ENCODE measurements around the gene MYBPHL. TPM values are rescaled to one million over a fixed set of nuclear protein-coding genes. Genes with fewer than 3 reads are reported as not detected.
"Not testable (repeated sequence)": the region's sequence is repeated elsewhere in the genome, so short reads cannot be mapped to it uniquely, and the experiment has no call there.

MYBPHL gene
- total and polyA plus RNA-seq, 2 experiments from 2014 or later: not detected

DNA sequence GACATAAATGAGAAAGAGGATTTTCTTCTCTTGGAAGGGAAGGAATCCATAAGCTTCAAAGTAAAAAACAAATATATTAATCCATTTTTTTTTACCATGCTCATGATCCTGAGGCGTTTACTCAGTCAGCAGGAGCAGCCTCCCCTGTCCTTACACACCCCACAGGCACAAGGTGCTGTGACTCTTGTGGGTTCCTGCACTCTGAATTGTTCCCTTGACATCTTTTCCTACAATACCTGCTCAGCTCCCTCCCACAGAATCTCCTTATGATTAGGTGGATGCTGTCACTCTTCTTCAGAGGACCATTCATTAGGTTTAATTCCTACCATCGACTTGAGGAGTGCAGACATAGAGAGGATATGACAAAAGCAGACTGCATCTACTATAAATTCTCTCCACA is 13.8 kb downstream of the MYBPHL start:
- WGBS, 2 experiments (ENCODE audit: low coverage in 1 of 2, low lambda C conversion rate in 2 of 2, missing lambda C conversion rate in 2 of 2): 88% methylated on average over 2 of the region's 2 CpGs
- peaks cover 10% of the 10 kb centered on the region for H3K4me1 ChIP-seq (ENCODE audit: insufficient read depth)
- H3F3A ChIP-seq (ENCODE audit: insufficient read depth): peaks cover 4% of the 10 kb centered on the region
- H3K9me2 ChIP-seq (ENCODE audit: insufficient read depth): no peaks in the 10 kb centered on the region
- H3K4me3 ChIP-seq: no peak overlapping the region
- TF ChIP-seq EZH2 (IDR thresholded peaks at IDR 0.05; ENCODE audit: insufficient read depth, poor library complexity, severe bottlenecking) (no peak), EZH2phosphoT487 (IDR thresholded peaks at IDR 0.05; ENCODE audit: insufficient read depth, low read depth) (no peak)
- H3K27me3 ChIP-seq (replicated peaks; ENCODE audit: insufficient read depth): no peaks in the 10 kb centered on the region
- in situ Hi-C loops (cut with MboI): no loop called here
- DNase-seq: no peak
- no peaks in the 10 kb centered on the region for H3K79me2 ChIP-seq (ENCODE audit: insufficient read depth)
- H3K9ac ChIP-seq: no peak overlapping the region
- H2AFZ ChIP-seq: no peak overlapping the region
- no peaks in the 10 kb centered on the region for H3K9me3 ChIP-seq (ENCODE audit: low read depth)
- no peaks in the 10 kb centered on the region for H3K36me3 ChIP-seq (ENCODE audit: low read depth)
- no peak overlapping the region for H3K27ac ChIP-seq
- H4K20me1 ChIP-seq (ENCODE audit: insufficient read depth): no peaks in the 10 kb centered on the region
- no peak overlapping the region for H3K4me2 ChIP-seq (ENCODE audit: unreplicated experiment)

DNA sequence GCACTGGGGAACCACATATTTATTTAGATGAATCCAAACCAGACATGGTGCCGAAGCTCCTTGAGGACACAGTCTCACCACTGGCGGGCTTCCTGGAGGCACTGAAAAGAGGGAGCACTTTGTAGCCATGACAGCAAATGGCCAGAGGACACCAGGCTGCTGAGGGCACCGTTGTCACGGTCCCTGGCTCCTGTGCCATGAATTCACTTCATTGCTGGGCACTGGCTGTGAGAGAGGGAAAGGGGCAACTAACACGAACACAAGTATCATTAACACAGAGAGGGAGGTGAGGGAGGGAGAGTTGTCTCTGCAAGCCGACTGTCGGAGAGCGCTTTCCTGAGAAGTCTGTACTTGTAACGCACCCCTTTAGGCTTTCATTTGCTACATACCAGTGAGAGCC is 14.4 kb downstream of the MYBPHL start:
- H3K27me3 ChIP-seq (replicated peaks; ENCODE audit: insufficient read depth): no peaks in the 10 kb centered on the region
- H3K4me1 ChIP-seq (ENCODE audit: insufficient read depth): 0 out of 2 replicates have a peak, but pooled peaks cover 7% of the 10 kb centered on the region
- no peaks in the 10 kb centered on the region for H3K9me2 ChIP-seq (ENCODE audit: insufficient read depth)
- no peak for DNase-seq
- H3K4me3 ChIP-seq: no peak overlapping the region
- no peaks in the 10 kb centered on the region for H3F3A ChIP-seq (ENCODE audit: insufficient read depth)
- no peak overlapping the region for H3K4me2 ChIP-seq (ENCODE audit: unreplicated experiment)
- no peaks in the 10 kb centered on the region for H3K36me3 ChIP-seq (ENCODE audit: low read depth)
- in situ Hi-C loops (cut with MboI): no loop called here
- no peaks in the 10 kb centered on the region for H4K20me1 ChIP-seq (ENCODE audit: insufficient read depth)
- no peak overlapping the region for H2AFZ ChIP-seq
- no peaks in the 10 kb centered on the region for H3K79me2 ChIP-seq (ENCODE audit: insufficient read depth)
- no peak overlapping the region for H3K9ac ChIP-seq
- TF ChIP-seq EZH2phosphoT487 (IDR thresholded peaks at IDR 0.05; ENCODE audit: insufficient read depth, low read depth) (no peak), EZH2 (IDR thresholded peaks at IDR 0.05; ENCODE audit: insufficient read depth, poor library complexity, severe bottlenecking) (no peak)
- H3K27ac ChIP-seq: no peak overlapping the region
- WGBS, 2 experiments (ENCODE audit: low coverage in 1 of 2, low lambda C conversion rate in 2 of 2, missing lambda C conversion rate in 2 of 2): 65 to 76% methylated on average over 9 of the region's 9 CpGs
- no peaks in the 10 kb centered on the region for H3K9me3 ChIP-seq (ENCODE audit: low read depth)

DNA sequence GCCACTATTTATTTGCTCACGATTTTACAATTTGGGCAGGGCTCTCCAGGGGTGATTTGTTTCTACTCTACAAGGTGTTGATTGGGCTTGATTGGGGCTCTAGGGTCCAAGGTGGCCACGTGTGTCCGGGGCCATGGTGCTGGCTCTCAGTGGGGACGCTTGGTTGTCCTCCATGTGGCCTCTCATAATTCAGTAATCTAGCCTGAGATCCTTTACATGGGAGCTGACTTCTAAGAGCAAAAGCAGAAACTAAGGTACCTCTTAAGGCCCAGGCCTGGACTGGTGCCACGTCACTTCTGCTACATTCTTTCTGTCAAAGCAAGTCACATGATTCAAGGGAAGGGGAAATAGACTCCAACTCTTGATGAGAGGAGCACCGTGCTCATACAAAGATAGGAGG is 15.8 kb downstream of the MYBPHL start:
- Histone ChIP-seq H3K4me2 (ENCODE audit: unreplicated experiment) (no peak overlapping the region), H3K9me3 (ENCODE audit: low read depth) (no peaks in the 10 kb centered on the region), H3K9me2 (ENCODE audit: insufficient read depth) (no peaks in the 10 kb centered on the region), H3F3A (ENCODE audit: insufficient read depth) (no peaks in the 10 kb centered on the region), H3K36me3 (ENCODE audit: low read depth) (no peaks in the 10 kb centered on the region), H3K27me3 (replicated peaks; ENCODE audit: insufficient read depth) (no peaks in the 10 kb centered on the region), H4K20me1 (ENCODE audit: insufficient read depth) (no peaks in the 10 kb centered on the region), H3K27ac (no peak overlapping the region), H3K4me1 (ENCODE audit: insufficient read depth) (0 out of 2 replicates have a peak, but pooled peaks cover 7% of the 10 kb centered on the region), H3K9ac (no peak overlapping the region), H3K79me2 (ENCODE audit: insufficient read depth) (no peaks in the 10 kb centered on the region), H3K4me3 (no peak overlapping the region), H2AFZ (no peak overlapping the region)
- no peak for TF ChIP-seq EZH2phosphoT487 (IDR thresholded peaks at IDR 0.05; ENCODE audit: insufficient read depth, low read depth)
- no peak for TF ChIP-seq EZH2 (IDR thresholded peaks at IDR 0.05; ENCODE audit: insufficient read depth, poor library complexity, severe bottlenecking)
- 50 to 55% methylated on average over 6 of the region's 6 CpGs for WGBS, 2 experiments (ENCODE audit: low coverage in 1 of 2, low lambda C conversion rate in 2 of 2, missing lambda C conversion rate in 2 of 2)
- no peak for DNase-seq
- in situ Hi-C loops (cut with MboI): no loop called here

DNA sequence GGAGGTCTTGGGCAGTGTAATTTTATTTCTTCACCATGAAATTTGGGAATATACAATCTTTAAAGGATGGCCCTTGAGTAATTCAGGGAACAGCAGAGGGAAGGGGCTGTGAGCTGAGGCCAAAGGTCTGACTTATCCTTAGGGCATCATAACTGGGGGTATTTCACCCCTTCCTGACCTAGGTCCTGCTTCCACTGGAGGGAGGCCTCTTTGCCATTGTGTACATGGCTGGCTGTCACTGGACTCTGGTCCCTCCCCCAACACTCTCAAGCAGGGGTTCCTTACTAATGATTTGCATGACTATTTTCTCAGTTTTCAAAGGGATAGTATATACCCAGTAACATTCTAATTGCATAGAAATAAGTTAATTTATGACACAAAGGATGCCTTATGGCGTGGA is 16.7 kb downstream of the MYBPHL start:
- no peaks in the 10 kb centered on the region for H3K9me3 ChIP-seq (ENCODE audit: low read depth)
- no peak overlapping the region for H2AFZ ChIP-seq
- H3K4me2 ChIP-seq (ENCODE audit: unreplicated experiment): no peak overlapping the region
- 0 out of 2 replicates have a peak, but pooled peaks cover 7% of the 10 kb centered on the region for H3K4me1 ChIP-seq (ENCODE audit: insufficient read depth)
- no peaks in the 10 kb centered on the region for H3K36me3 ChIP-seq (ENCODE audit: low read depth)
- no peak overlapping the region for H3K27ac ChIP-seq
- no peaks in the 10 kb centered on the region for H4K20me1 ChIP-seq (ENCODE audit: insufficient read depth)
- DNase-seq: no peak
- H3K9ac ChIP-seq: no peak overlapping the region
- 93 to 95% methylated on average over 1 of the region's 1 CpG for WGBS, 2 experiments (ENCODE audit: low coverage in 1 of 2, low lambda C conversion rate in 2 of 2, missing lambda C conversion rate in 2 of 2)
- H3K27me3 ChIP-seq (replicated peaks; ENCODE audit: insufficient read depth): no peaks in the 10 kb centered on the region
- H3K9me2 ChIP-seq (ENCODE audit: insufficient read depth): no peaks in the 10 kb centered on the region
- TF ChIP-seq EZH2 (IDR thresholded peaks at IDR 0.05; ENCODE audit: insufficient read depth, poor library complexity, severe bottlenecking) (no peak), EZH2phosphoT487 (IDR thresholded peaks at IDR 0.05; ENCODE audit: insufficient read depth, low read depth) (no peak)
- H3F3A ChIP-seq (ENCODE audit: insufficient read depth): no peaks in the 10 kb centered on the region
- H3K79me2 ChIP-seq (ENCODE audit: insufficient read depth): no peaks in the 10 kb centered on the region
- in situ Hi-C loops (cut with MboI): no loop called here
- no peak overlapping the region for H3K4me3 ChIP-seq

DNA sequence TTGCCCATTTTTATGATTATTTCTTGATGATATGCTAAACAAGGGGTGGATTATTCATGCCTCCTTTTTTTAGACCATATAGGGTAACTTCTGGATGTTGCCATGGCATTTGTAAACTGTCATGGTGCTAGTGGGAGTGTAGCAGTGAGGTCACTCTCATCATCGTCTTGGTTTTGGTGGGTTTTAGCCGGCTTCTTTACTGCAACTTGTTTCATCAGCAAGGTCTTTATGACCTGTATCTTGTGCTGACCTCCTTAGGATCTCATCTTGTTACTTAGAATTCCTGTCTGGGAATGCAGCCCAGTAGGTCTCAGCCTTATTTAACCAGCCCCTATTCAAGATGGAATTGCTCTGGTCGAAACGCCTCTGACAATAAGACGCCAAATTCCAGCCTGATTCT is 20.0 kb downstream of the MYBPHL start:
- 86% methylated on average over 5 of the region's 5 CpGs for WGBS, 2 experiments (ENCODE audit: low coverage in 1 of 2, low lambda C conversion rate in 2 of 2, missing lambda C conversion rate in 2 of 2)

More for the DNA sequence above, 20.0 kb downstream of the MYBPHL start:
- H3K27ac ChIP-seq; H3K9ac ChIP-seq; in situ Hi-C loops (cut with MboI); H3K4me2 ChIP-seq (ENCODE audit: unreplicated experiment); H4K20me1 ChIP-seq (ENCODE audit: insufficient read depth); H3F3A ChIP-seq (ENCODE audit: insufficient read depth); H3K9me3 ChIP-seq (ENCODE audit: low read depth); H3K27me3 ChIP-seq (replicated peaks; ENCODE audit: insufficient read depth); DNase-seq; H3K4me3 ChIP-seq; H3K4me1 ChIP-seq (ENCODE audit: insufficient read depth); H3K9me2 ChIP-seq (ENCODE audit: insufficient read depth); H3K36me3 ChIP-seq (ENCODE audit: low read depth); H2AFZ ChIP-seq: not testable (repeated sequence)
- peaks cover 11% of the 10 kb centered on the region for H3K79me2 ChIP-seq (ENCODE audit: insufficient read depth)

Data from GM23248 (cell line).